HepG2 (cell line): ENCODE data around the gene CCDC120. TPM values are rescaled to one million over a fixed set of nuclear protein-coding genes. Genes with fewer than 3 reads are reported as not detected.

ENCODE experiments used
- ATAC-seq: fragments of 200-7000 bp; cut with Tn5 transposase; 3 replicates; pipeline ENCODE4 v1.9.1; 2020; ENCODE audit warnings: mild to moderate bottlenecking, moderate library complexity
- BruUV-seq: library from RNA; stranded (reverse); fragments of 400-500 nt; replicated peaks from 2 replicates; lab custom pipeline; 2021; lab: Mats Ljungman, UMichigan
- CTCF ChIA-PET: fragments of 300-600 bp; formaldehyde crosslinking; extraction: SDS; loops from one replicate; lab custom pipeline; 2021; ENCODE audit warnings: low total read pairs, inconsistent platforms, low intra/inter-chr PET ratio; lab: Yijun Ruan, JAX
- POLR2A ChIA-PET: fragments of 350-600 bp; sonication (Branson Sonifier 250); formaldehyde crosslinking; loops from one replicate; lab custom pipeline; 2020; ENCODE audit warnings: antibody characterized with exemption, inconsistent platforms; lab: Yijun Ruan, JAX
- DNase-seq: peaks from one replicate; pipeline ENCODE4 v3.0.0-alpha.2; 2015; ENCODE audit warnings: low spot score
- FAIRE-seq: peaks from 3 replicates; lab custom pipeline; 2011; peaks lifted over from hg19 to GRCh38; lab: Jason Lieb, UNC
- H2AFZ ChIP-seq: one replicate; pipeline ENCODE4 v1.6.1; 2011; ENCODE audit warnings: low read length, inconsistent platforms
- H3K27ac ChIP-seq: fragments of 300-600 bp; 3 replicates; pipeline ENCODE4 v1.8.0; 2011; ENCODE audit warnings: mixed run types, mild to moderate bottlenecking, mixed read lengths, low read length, inconsistent platforms; ENCODE audit not compliant: insufficient read depth; ENCODE audit errors: extremely low read length
- H3K27me3 ChIP-seq, 2 experiments: fragments of 200-600 bp in 1 of 2; 2 replicates in 1 of 2; 3 replicates in 1 of 2; pipeline versions ENCODE4 v1.6.0 to v1.8.0; 2011; ENCODE audit warnings: low read length in 2 of 2, mild to moderate bottlenecking in 2 of 2, moderate library complexity in 2 of 2, inconsistent platforms in 1 of 2; ENCODE audit not compliant: insufficient read depth in 2 of 2, control insufficient read depth in 1 of 2
- H3K36me3 ChIP-seq, 2 experiments: fragments of 200-600 bp in 1 of 2; replicated peaks in 1 of 2; 2 replicates in 1 of 2; 3 replicates in 1 of 2; pipeline versions ENCODE4 v1.5.1 to v1.8.0; 2011; ENCODE audit warnings: low read length in 2 of 2, inconsistent platforms in 1 of 2; ENCODE audit not compliant: insufficient read depth in 2 of 2, control insufficient read depth in 1 of 2
- H3K4me1 ChIP-seq: 2 replicates; pipeline ENCODE4 v1.5.1; 2012; ENCODE audit warnings: low read length, inconsistent platforms; ENCODE audit not compliant: insufficient read depth
- H3K4me2 ChIP-seq: 2 replicates; pipeline ENCODE4 v1.6.0; 2011; ENCODE audit warnings: low read depth, low read length, inconsistent platforms
- H3K4me3 ChIP-seq, 3 experiments: fragments of 200-600 bp in 1 of 3; sonication (generic), shearing (Covaris generic) in 1 of 3; replicated peaks in 1 of 3; 2 replicates each; pipeline ENCODE4 v1.5.1; 2011 to 2016; ENCODE audit warnings: low read length in 3 of 3, inconsistent platforms in 2 of 3, low read depth in 2 of 3, mild to moderate bottlenecking in 2 of 3, control low read depth in 1 of 3, mixed read lengths in 1 of 3; ENCODE audit not compliant: insufficient read depth in 1 of 3
- H3K79me2 ChIP-seq: one replicate; pipeline ENCODE4 v1.6.1; 2011; ENCODE audit warnings: low read length, inconsistent platforms; ENCODE audit not compliant: insufficient read depth
- H3K9ac ChIP-seq: 2 replicates; pipeline ENCODE4 v1.6.0; 2011; ENCODE audit warnings: mild to moderate bottlenecking, low read depth, low read length, inconsistent platforms; ENCODE audit not compliant: insufficient read depth
- H3K9me3 ChIP-seq: 2 replicates; pipeline ENCODE4 v1.5.1; 2012; ENCODE audit warnings: mild to moderate bottlenecking, low read length
- H4K20me1 ChIP-seq: 2 replicates; pipeline ENCODE4 v1.6.0; 2011; ENCODE audit warnings: inconsistent platforms, mild to moderate bottlenecking, low read length, moderate library complexity; ENCODE audit not compliant: insufficient read depth
- AGO1 ChIP-seq: fragments of 200-400 bp; formaldehyde crosslinking; IDR thresholded peaks from 2 replicates; pipeline ENCODE4 v1.6.1; 2017; ENCODE audit warnings: mild to moderate bottlenecking, low read depth, low read length, moderate library complexity; ENCODE audit not compliant: poor library complexity, severe bottlenecking
- AGO2 ChIP-seq: fragments of 200-400 bp; formaldehyde crosslinking; optimal IDR thresholded peaks from 2 replicates; pipeline ENCODE3; 2017; ENCODE audit warnings: mild to moderate bottlenecking, low read depth, low read length, moderate library complexity
- CENPX ChIP-seq: sonication (generic); formaldehyde crosslinking; IDR thresholded peaks from 2 replicates; pipeline ENCODE4 v1.9.0; 2021; ENCODE audit warnings: mild to moderate bottlenecking, missing genetic modification reagents, moderate library complexity
- EP300 ChIP-seq, 3 experiments: sonication (generic) in 1 of 3; formaldehyde crosslinking in 1 of 3; IDR thresholded peaks; 2 replicates each; pipeline versions ENCODE4 v1.5.1 to v1.6.1; 2011 to 2020; ENCODE audit warnings: low read depth in 2 of 3, low read length in 2 of 3, borderline replicate concordance in 1 of 3, improper control_type of control experiment in 1 of 3, mild to moderate bottlenecking in 1 of 3, missing genetic modification reagents in 1 of 3, moderate library complexity in 1 of 3
- HDAC1 ChIP-seq: sonication (generic); formaldehyde crosslinking; IDR thresholded peaks from 2 replicates; pipeline ENCODE4 v1.5.1; 2020; ENCODE audit warnings: mild to moderate bottlenecking, missing genetic modification reagents
- KLF6 ChIP-seq: IDR thresholded peaks from 2 replicates; pipeline ENCODE4 v1.8.0; 2016; ENCODE audit warnings: missing biosample characterization, missing genetic modification reagents
- KMT2A ChIP-seq: sonication (generic); formaldehyde crosslinking; IDR thresholded peaks from 2 replicates; pipeline ENCODE4 v1.4.0; 2020; ENCODE audit warnings: missing genetic modification reagents
- TBX2 ChIP-seq: sonication (generic); formaldehyde crosslinking; IDR thresholded peaks from 2 replicates; pipeline ENCODE4 v1.5.0; 2020; ENCODE audit warnings: missing genetic modification reagents, mild to moderate bottlenecking, borderline replicate concordance
- XRCC5 ChIP-seq: fragments of 200-400 bp; formaldehyde crosslinking; optimal IDR thresholded peaks from 2 replicates; pipeline ENCODE3; 2017; ENCODE audit warnings: mild to moderate bottlenecking, low read length
- ZIK1 ChIP-seq: sonication (generic); formaldehyde crosslinking; IDR thresholded peaks from 2 replicates; pipeline ENCODE4 v1.5.0; 2020; ENCODE audit warnings: mild to moderate bottlenecking, low read depth, missing genetic modification reagents, borderline replicate concordance
- ZNF121 ChIP-seq: sonication (generic); formaldehyde crosslinking; IDR thresholded peaks from 2 replicates; pipeline ENCODE4 v1.5.0; 2020; ENCODE audit warnings: mild to moderate bottlenecking, missing genetic modification reagents
- WGBS: methylation state at CpG from one replicate; pipeline ENCODE4 v1.1.6; 2017; ENCODE audit warnings: low lambda C conversion rate; 5-methylcytosine and 5-hydroxymethylcytosine counted together
- in situ Hi-C: cut with HindIII; loops from 2 replicates; pipeline ENCODE4 v1.10.0; 2017; ENCODE audit warnings: low pct_unique_long_range_greater_than_20kb; ENCODE audit not compliant: extremely low pct_ligation_motif_present
- intact Hi-C: fragments of 100-400 bp; cut with micrococcal nuclease; formaldehyde crosslinking; loops from one replicate; pipeline ENCODE4 v1.10.0; 2022; ENCODE audit not compliant: unreplicated experiment
- polyA plus RNA-seq, 8 experiments: library from polyadenylated mRNA; depleted of rRNA in 3 of 8; stranded (reverse) in 7 of 8; unstranded in 1 of 8; fragments of >200 nt; fragmentation: Illumina TruSeq in 4 of 8; extraction: Trizol in 4 of 8; gene quantifications; 2 replicates each; pipeline versions ENCODE4 v1.2.1 to v1.2.3, GENCODE V29; 2011 to 2016; ENCODE audit warnings: low read depth in 4 of 8, missing spikeins in 1 of 8, mixed read lengths in 1 of 8; ENCODE audit not compliant: insufficient read depth in 1 of 8
- total RNA-seq, 5 experiments: library from RNA; depleted of rRNA; stranded (reverse); fragments of >200 nt; fragmentation: Illumina TruSeq; extraction: Trizol; gene quantifications; 2 replicates each; pipeline ENCODE4 v1.2.3, GENCODE V29; 2016; ENCODE audit warnings: low read depth in 1 of 5
- TF ChIP-seq, protein P1 (sequence below): sonication (generic); formaldehyde crosslinking; IDR thresholded peaks from 2 replicates; pipeline ENCODE4 v1.4.0; 2020; ENCODE audit warnings: missing genetic modification reagents
- TF ChIP-seq, protein P2 (sequence below), 2 experiments: fragments of 450-650 bp in 1 of 2; sonication (generic) in 1 of 2; formaldehyde crosslinking in 1 of 2; IDR thresholded peaks; 2 replicates each; pipeline versions ENCODE4 v1.6.1 to v1.8.0; 2016 to 2022; ENCODE audit warnings: antibody characterized with exemption in 1 of 2, mild to moderate bottlenecking in 1 of 2, missing genetic modification reagents in 1 of 2

CCDC120 gene
- total and polyA plus RNA-seq, 2 of the 13 experiments (the other 11 are each of a cell fraction or from before 2014, with no cell fraction given) = 0.89 to 3.2 TPM

DNA sequence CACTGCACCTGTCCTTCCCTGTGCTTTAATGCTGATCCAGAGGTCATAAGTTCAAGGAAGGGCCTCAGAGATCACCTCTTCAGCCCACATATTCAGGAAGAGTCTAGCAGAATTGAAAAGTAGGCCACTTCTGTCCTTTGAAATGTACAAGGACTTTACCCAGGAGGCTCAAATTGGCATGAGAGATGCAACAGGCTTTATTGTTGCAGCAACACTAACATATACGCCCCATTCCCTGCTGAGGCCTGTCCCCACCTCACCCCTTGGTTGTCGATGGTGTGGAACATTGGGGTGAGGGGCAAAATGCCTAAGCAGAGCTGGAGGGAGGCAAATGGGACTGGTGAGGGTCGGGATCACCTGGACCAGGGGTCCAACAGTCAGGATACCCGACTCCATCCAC, 12.2 kb downstream of the CCDC120 start (continued):
- TF ChIP-seq XRCC5 (no peak), KLF6 (CRISPR knock-in tag) (no peak), CENPX (no peak), HDAC1 (CRISPR knock-in tag) (no peak), KMT2A (CRISPR knock-in tag) (no peak), ZIK1 (CRISPR knock-in tag) (no peak), EP300 (IDR thresholded peaks at IDR 0.05; ENCODE audit: low read depth in 2 of 2, low read length in 2 of 2) (no peak), EP300 (CRISPR knock-in tag; IDR thresholded peaks at IDR 0.05; ENCODE audit: borderline replicate concordance) (no peak), TBX2 (CRISPR knock-in tag) (no peak)
- TF ChIP-seq, protein P1, sequence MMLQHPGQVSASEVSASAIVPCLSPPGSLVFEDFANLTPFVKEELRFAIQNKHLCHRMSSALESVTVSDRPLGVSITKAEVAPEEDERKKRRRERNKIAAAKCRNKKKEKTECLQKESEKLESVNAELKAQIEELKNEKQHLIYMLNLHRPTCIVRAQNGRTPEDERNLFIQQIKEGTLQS (CRISPR knock-in tag) = no peak

DNA sequence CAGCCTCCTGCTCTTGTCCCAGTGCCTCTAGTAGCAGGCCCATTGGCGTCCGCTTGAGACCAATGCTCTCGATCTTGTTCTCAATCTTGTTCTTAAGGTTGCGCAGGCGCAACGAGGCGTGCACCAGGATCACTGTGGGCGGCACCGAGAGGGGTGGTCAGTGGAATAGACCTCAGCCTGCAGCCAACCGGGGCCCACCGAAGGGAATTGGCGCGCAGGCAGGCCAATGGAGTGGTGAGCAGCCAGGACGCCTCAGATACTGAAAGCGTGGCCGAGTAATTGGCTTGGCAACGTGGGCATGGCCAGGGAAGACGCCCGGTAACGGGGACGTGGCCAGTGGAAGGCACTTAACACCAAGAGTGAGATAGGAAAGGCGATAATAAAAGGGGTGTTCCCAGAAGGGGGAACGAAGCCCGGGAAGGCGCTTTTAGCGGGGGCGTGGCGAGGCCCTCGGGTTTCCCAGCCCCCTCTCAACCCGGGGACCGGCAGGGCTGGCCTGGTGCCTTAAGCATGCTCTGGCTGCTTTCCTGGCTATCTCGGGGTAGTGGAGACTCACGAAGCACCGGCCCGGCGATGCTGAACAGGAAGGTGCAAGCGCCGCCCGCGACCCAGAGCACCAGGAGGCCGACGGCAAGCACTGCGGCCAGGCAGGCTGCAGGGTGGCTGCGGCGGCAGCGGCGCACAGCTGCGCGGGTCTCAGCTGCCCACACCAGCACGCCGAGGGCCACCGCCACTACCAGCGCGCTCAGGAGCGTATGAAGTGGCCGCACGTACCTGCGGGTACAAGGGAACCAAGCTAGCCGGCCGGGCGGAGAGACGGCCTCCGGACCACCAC, 13.3 kb downstream of the CCDC120 start:
- ATAC-seq (no peak), DNase-seq (no peak), FAIRE-seq (no peak)
- no peak overlapping the region for H3K4me3 ChIP-seq
- no peak overlapping the region for H3K4me2 ChIP-seq
- H3K27me3 ChIP-seq = no peaks in the 10 kb centered on the region
- intact Hi-C loops = no loop called here
- no peak overlapping the region for H3K9ac ChIP-seq
- no peak overlapping the region for H3K27ac ChIP-seq
- H3K4me1 ChIP-seq = no peaks in the 10 kb centered on the region
- H2AFZ ChIP-seq = no peak overlapping the region
- no peaks in the 10 kb centered on the region for H3K79me2 ChIP-seq
- no TSS peak for BruUV-seq
- no peaks in the 10 kb centered on the region for H3K9me3 ChIP-seq
- ChIA-PET CTCF (no interaction called here), POLR2A (no interaction called here)
- WGBS = 96% methylated on average over 24 of the region's 63 CpGs
- no peaks in the 10 kb centered on the region for H4K20me1 ChIP-seq
- in situ Hi-C loops = no loop called here
- peaks cover 0 to 4% of the 10 kb centered on the region in 2 experiments; a peak in 2 of 5 replicates for H3K36me3 ChIP-seq
- TF ChIP-seq ZNF121 (no peak), AGO1 (peak; percentile 31), AGO2 (peak; percentile 76)
- TF ChIP-seq, protein P2, sequence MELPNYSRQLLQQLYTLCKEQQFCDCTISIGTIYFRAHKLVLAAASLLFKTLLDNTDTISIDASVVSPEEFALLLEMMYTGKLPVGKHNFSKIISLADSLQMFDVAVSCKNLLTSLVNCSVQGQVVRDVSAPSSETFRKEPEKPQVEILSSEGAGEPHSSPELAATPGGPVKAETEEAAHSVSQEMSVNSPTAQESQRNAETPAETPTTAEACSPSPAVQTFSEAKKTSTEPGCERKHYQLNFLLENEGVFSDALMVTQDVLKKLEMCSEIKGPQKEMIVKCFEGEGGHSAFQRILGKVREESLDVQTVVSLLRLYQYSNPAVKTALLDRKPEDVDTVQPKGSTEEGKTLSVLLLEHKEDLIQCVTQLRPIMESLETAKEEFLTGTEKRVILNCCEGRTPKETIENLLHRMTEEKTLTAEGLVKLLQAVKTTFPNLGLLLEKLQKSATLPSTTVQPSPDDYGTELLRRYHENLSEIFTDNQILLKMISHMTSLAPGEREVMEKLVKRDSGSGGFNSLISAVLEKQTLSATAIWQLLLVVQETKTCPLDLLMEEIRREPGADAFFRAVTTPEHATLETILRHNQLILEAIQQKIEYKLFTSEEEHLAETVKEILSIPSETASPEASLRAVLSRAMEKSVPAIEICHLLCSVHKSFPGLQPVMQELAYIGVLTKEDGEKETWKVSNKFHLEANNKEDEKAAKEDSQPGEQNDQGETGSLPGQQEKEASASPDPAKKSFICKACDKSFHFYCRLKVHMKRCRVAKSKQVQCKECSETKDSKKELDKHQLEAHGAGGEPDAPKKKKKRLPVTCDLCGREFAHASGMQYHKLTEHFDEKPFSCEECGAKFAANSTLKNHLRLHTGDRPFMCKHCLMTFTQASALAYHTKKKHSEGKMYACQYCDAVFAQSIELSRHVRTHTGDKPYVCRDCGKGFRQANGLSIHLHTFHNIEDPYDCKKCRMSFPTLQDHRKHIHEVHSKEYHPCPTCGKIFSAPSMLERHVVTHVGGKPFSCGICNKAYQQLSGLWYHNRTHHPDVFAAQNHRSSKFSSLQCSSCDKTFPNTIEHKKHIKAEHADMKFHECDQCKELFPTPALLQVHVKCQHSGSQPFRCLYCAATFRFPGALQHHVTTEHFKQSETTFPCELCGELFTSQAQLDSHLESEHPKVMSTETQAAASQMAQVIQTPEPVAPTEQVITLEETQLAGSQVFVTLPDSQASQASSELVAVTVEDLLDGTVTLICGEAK (IDR thresholded peaks at IDR 0.05) = no peak
- TF ChIP-seq, protein P2 (CRISPR knock-in tag; IDR thresholded peaks at IDR 0.05) = no peak
